K562 (cell line): Measurements from ENCODE around the gene VPS33A. TPM values are rescaled to one million over a fixed set of nuclear protein-coding genes. Genes with fewer than 3 reads are reported as not detected.

Source experiments
- ATAC-seq: fragments of 200-7000 bp; cut with Tn5 transposase; 3 replicates; pipeline ENCODE4 v1.9.1; 2020; ENCODE audit warnings: moderate library complexity
- BruUV-seq: library from RNA; stranded (reverse); fragments of 400-500 nt; replicated peaks from 2 replicates; lab custom pipeline; 2021; lab: Mats Ljungman, UMichigan
- CTCF ChIA-PET: fragments of 300-600 bp; formaldehyde crosslinking; extraction: SDS; loops from one replicate; lab custom pipeline; 2021; ENCODE audit warnings: low intra/inter-chr PET ratio; lab: Yijun Ruan, JAX
- POLR2A ChIA-PET: fragments of 300-600, 350-650 bp; sonication (Branson Sonifier 250); formaldehyde crosslinking; extraction: SDS; loops from one replicate; lab custom pipeline; 2021; ENCODE audit warnings: antibody characterized with exemption, inconsistent platforms; lab: Yijun Ruan, JAX
- DNase-seq, 4 experiments: peaks; one replicate each; pipeline versions ENCODE4 v3.0.0 to v3.0.0-alpha.2; 2011 to 2018; ENCODE audit warnings: low spot score in 3 of 4, mixed read lengths in 3 of 4; ENCODE audit errors: extremely low read depth in 1 of 4
- FAIRE-seq: peaks from 2 replicates; lab custom pipeline; 2011; peaks lifted over from hg19 to GRCh38; lab: Jason Lieb, UNC
- H2AFZ ChIP-seq: 2 replicates; pipeline ENCODE4 v1.6.0; 2011; ENCODE audit warnings: low read depth, low read length, control low read depth, inconsistent platforms
- H3K27ac ChIP-seq: fragments of 200-600 bp; 3 replicates; pipeline ENCODE4 v1.8.0; 2011; ENCODE audit warnings: low read depth, mild to moderate bottlenecking, control low read depth, inconsistent platforms, low read length, moderate library complexity, mixed read lengths; ENCODE audit errors: extremely low read depth
- H3K27me3 ChIP-seq, 2 experiments: fragments of 300-600 bp in 1 of 2; 2 replicates in 1 of 2; 3 replicates in 1 of 2; pipeline versions ENCODE4 v1.6.0 to v1.8.0; 2011; ENCODE audit warnings: inconsistent platforms in 2 of 2, low read length in 2 of 2, mild to moderate bottlenecking in 1 of 2, mixed read lengths in 1 of 2, moderate library complexity in 1 of 2; ENCODE audit not compliant: control insufficient read depth in 2 of 2, insufficient read depth in 2 of 2
- H3K36me3 ChIP-seq: fragments of 300-600 bp; 3 replicates; pipeline ENCODE4 v1.8.0; 2011; ENCODE audit warnings: mild to moderate bottlenecking, low read length, inconsistent platforms; ENCODE audit not compliant: control insufficient read depth, insufficient read depth
- H3K4me1 ChIP-seq, 2 experiments: fragments of 200-600 bp in 1 of 2; replicated peaks in 1 of 2; 2 replicates in 1 of 2; 3 replicates in 1 of 2; pipeline versions ENCODE4 v1.5.1 to v1.8.0; 2011; ENCODE audit warnings: inconsistent platforms in 2 of 2, low read length in 2 of 2, mild to moderate bottlenecking in 1 of 2, mixed read lengths in 1 of 2, moderate library complexity in 1 of 2; ENCODE audit not compliant: control insufficient read depth in 2 of 2, insufficient read depth in 2 of 2
- H3K4me2 ChIP-seq: 2 replicates; pipeline ENCODE4 v1.6.1; 2011; ENCODE audit warnings: low read length, control low read depth, inconsistent platforms, mixed read lengths; ENCODE audit not compliant: insufficient read depth
- H3K4me3 ChIP-seq: fragments of 200-600 bp; sonication (generic), shearing (Covaris generic); 2 replicates; pipeline ENCODE4 v1.5.1; 2016; ENCODE audit warnings: control low read depth, inconsistent platforms
- H3K79me2 ChIP-seq: fragments of 200-600 bp; 3 replicates; pipeline ENCODE4 v1.8.0; 2011; ENCODE audit warnings: low read length, inconsistent platforms; ENCODE audit not compliant: control insufficient read depth, insufficient read depth
- H3K9ac ChIP-seq, 2 experiments: 2 replicates each; pipeline versions ENCODE4 v1.6.0 to v1.6.1; 2011; ENCODE audit warnings: low read depth in 2 of 2, low read length in 2 of 2, control low read depth in 1 of 2, inconsistent platforms in 1 of 2, mild to moderate bottlenecking in 1 of 2, mixed read lengths in 1 of 2; ENCODE audit not compliant: insufficient read depth in 1 of 2
- H3K9me1 ChIP-seq: one replicate; pipeline ENCODE4 v1.6.0; 2011; ENCODE audit warnings: inconsistent platforms, mild to moderate bottlenecking, low read length, moderate library complexity; ENCODE audit not compliant: control insufficient read depth, insufficient read depth
- H3K9me3 ChIP-seq: replicated peaks from 2 replicates; pipeline ENCODE4 v1.5.1; 2011; ENCODE audit warnings: low read depth, low read length, inconsistent platforms; ENCODE audit not compliant: control insufficient read depth, insufficient read depth
- H4K20me1 ChIP-seq: replicated peaks from 2 replicates; pipeline ENCODE4 v1.6.1; 2011; ENCODE audit warnings: low read length, inconsistent platforms, mixed read lengths; ENCODE audit not compliant: control insufficient read depth, insufficient read depth
- ETS1 ChIP-seq: conservative IDR thresholded peaks from 2 replicates; pipeline ENCODE4 v1.6.1; 2011; ENCODE audit warnings: low read depth, mild to moderate bottlenecking, low read length; ENCODE audit not compliant: control insufficient read depth
- NR2C2 ChIP-seq, 2 experiments: fragments of 200-800 bp in 1 of 2; sonication (Bioruptor generic) in 1 of 2; sonication (generic) in 1 of 2; formaldehyde crosslinking in 1 of 2; IDR thresholded peaks; 2 replicates each; pipeline versions ENCODE4 v1.6.1 to v1.8.0; 2016 to 2022; ENCODE audit warnings: mild to moderate bottlenecking in 1 of 2, missing compliant biosample characterization in 1 of 2, missing genetic modification characterization in 1 of 2, missing genetic modification reagents in 1 of 2
- PATZ1 ChIP-seq: fragments of 250-450 bp; sonication (Bioruptor Pico); IDR thresholded peaks from 2 replicates; pipeline ENCODE4 v1.5.0; 2020; ENCODE audit warnings: mild to moderate bottlenecking, borderline replicate concordance
- PML ChIP-seq: IDR thresholded peaks from 2 replicates; pipeline ENCODE4 v1.6.1; 2012; ENCODE audit warnings: low read length, inconsistent platforms
- POLR2A ChIP-seq: fragments of 450-650 bp; conservative IDR thresholded peaks from 2 replicates; pipeline ENCODE4 v1.6.1; 2016
- POLR2AphosphoS5 ChIP-seq: IDR thresholded peaks from 2 replicates; pipeline ENCODE4 v1.6.1; 2011; ENCODE audit warnings: mild to moderate bottlenecking, low read depth, low read length, moderate library complexity; ENCODE audit not compliant: control insufficient read depth, insufficient read depth
- POLR2B ChIP-seq: fragments of 450-650 bp; IDR thresholded peaks from 2 replicates; pipeline ENCODE4 v1.6.1; 2018; ENCODE audit warnings: low read depth; ENCODE audit not compliant: partially characterized antibody
- POLR2G ChIP-seq: fragments of 200-400 bp; formaldehyde crosslinking; IDR thresholded peaks from 2 replicates; pipeline ENCODE4 v1.6.1; 2017; ENCODE audit warnings: low read depth, mild to moderate bottlenecking, antibody characterized with exemption, low read length, moderate library complexity
- SP1 ChIP-seq: sonication (generic); formaldehyde crosslinking; IDR thresholded peaks from 2 replicates; pipeline ENCODE4 v1.8.1; 2022; ENCODE audit warnings: mild to moderate bottlenecking, missing genetic modification reagents
- WGBS: fragments of 100-300 bp; shearing (Covaris generic); methylation state at CpG from one replicate; pipeline ENCODE4 v1.1.6; 2016; ENCODE audit warnings: low coverage, mixed read lengths; ENCODE audit not compliant: insufficient coverage; ENCODE audit errors: missing lambda C conversion rate; 5-methylcytosine and 5-hydroxymethylcytosine counted together
- in situ Hi-C: fragments of 300-500 bp; cut with MboI; formaldehyde crosslinking; loops from 4 replicates; pipeline ENCODE4 v1.15.0; 2018; ENCODE audit warnings: inconsistent platforms, mixed read lengths
- intact Hi-C: fragments of 100-400 bp; cut with micrococcal nuclease; formaldehyde crosslinking; loops from 2 replicates; pipeline ENCODE4 v1.14.2; 2022
- polyA plus RNA-seq, 8 experiments: library from polyadenylated mRNA; depleted of rRNA in 4 of 8; stranded (reverse) in 5 of 8; unstranded in 3 of 8; fragments of >200 nt; fragmentation: Nextera tagmentation in 2 of 8; fragmentation: Illumina TruSeq in 1 of 8; extraction: Ambion mirVana in 2 of 8; extraction: Trizol in 1 of 8; gene quantifications; 2 replicates each; pipeline versions ENCODE4 v1.2.1 to v1.2.3, GENCODE V29; 2011 to 2014; ENCODE audit warnings: inconsistent platforms in 1 of 8, missing spikeins in 1 of 8
- total RNA-seq, 7 experiments: library from RNA; depleted of rRNA in 6 of 7; stranded (reverse); fragments of >200 nt in 6 of 7; fragmentation: Illumina TruSeq in 2 of 7; extraction: Trizol in 2 of 7; gene quantifications; 2 replicates each; pipeline versions ENCODE4 v1.2.1 to v1.2.3, GENCODE V29; 2011 to 2021; ENCODE audit warnings: low replicate concordance in 1 of 7
- TF ChIP-seq, protein P1 (sequence below): fragments of 250-450 bp; sonication (Bioruptor Pico); IDR thresholded peaks from 2 replicates; pipeline ENCODE4 v1.5.0; 2021
- TF ChIP-seq, protein P2 (sequence below): sonication (generic); formaldehyde crosslinking; IDR thresholded peaks from 2 replicates; pipeline ENCODE4 v1.8.1; 2023; ENCODE audit warnings: mild to moderate bottlenecking, missing genetic modification reagents

VPS33A gene
- total and polyA plus RNA-seq, 9 of the 15 experiments (the other 6 are each of a cell fraction or from before 2014, with no cell fraction given) = 10.6 to 34.3 (median 25.3) TPM

DNA sequence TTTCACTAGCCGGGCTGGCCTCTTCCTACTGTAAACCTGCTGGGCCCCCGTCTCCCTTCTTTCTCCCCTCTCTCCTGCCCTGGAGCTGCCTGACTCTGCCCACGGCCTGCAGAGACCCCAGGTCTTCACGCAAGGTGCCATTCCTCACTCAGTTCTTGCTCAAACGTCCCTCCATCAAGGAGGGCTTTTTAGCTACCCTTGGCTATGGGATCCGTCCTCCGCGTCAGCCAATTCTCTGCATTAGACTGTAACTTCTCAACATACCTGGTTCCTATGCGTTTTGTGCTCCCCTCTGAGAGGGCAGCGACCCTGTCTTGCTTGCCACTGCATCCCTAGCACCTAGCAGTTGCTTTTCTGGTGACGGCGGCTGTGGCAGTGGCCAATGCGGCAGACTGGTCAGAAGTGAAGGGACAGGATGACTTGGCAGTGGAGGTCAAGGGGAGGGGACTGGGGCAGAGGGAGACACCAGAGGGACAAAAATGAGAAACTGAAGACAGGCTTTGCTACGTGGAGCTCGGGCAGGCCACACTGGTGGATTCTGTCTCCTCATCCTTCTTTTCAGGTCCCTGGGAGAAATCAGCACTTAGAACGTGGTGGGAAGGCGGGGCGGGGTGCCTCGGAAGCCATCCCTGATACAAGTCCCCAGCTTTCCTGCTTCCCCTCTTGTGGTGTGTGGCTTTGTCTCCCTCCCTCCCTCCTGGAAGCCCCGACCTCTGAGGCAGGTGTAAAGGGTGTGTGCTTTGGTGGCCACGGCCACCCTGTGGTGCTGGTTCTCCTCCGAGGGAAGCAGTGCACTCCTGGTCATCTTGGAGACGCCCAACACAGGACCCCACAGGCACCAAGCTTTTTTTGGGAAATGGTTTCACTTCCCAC lies 61.0 kb downstream of the VPS33A start:
- Histone ChIP-seq H3K9me3 (no peaks in the 10 kb centered on the region), H3K4me2 (peak overlapping the region; percentile 3; the same call in 1 of the 2 replicates), H2AFZ (no peak overlapping the region), H4K20me1 (no peaks in the 10 kb centered on the region; the same call in 1 of the 2 replicates), H3K79me2 (no peaks in the 10 kb centered on the region), H3K27me3 (no peaks in the 10 kb centered on the region), H3K9ac (peak overlapping the region in 1 of 2 experiments; percentile 77; a peak in 3 of 4 replicates), H3K4me3 (no peak overlapping the region), H3K4me1 (peaks cover 7 to 54% of the 10 kb centered on the region in 2 experiments; a peak in 3 of 5 replicates), H3K9me1 (no peaks in the 10 kb centered on the region), H3K27ac (no peak overlapping the region), H3K36me3 (peaks cover 31% of the 10 kb centered on the region)
- intact Hi-C loops = no loop called here
- BruUV-seq = no TSS peak
- POLR2A ChIA-PET = interaction anchor here (0.7 to 11.2 kb wide), 9 partner anchors 9 to 151 kb away, joined by 3 to 149 read pairs (median 4); partner anchors contain the start of gene DIABLO
- peak in 1 of 4 experiments; percentile 31 for DNase-seq
- in situ Hi-C loops = no loop called here
- WGBS = 62% methylated on average over 19 of the region's 23 CpGs
- CTCF ChIA-PET = no interaction called here
- ATAC-seq = peak; percentile 14
- peak; percentile 68 for FAIRE-seq
- TF ChIP-seq, protein P1, sequence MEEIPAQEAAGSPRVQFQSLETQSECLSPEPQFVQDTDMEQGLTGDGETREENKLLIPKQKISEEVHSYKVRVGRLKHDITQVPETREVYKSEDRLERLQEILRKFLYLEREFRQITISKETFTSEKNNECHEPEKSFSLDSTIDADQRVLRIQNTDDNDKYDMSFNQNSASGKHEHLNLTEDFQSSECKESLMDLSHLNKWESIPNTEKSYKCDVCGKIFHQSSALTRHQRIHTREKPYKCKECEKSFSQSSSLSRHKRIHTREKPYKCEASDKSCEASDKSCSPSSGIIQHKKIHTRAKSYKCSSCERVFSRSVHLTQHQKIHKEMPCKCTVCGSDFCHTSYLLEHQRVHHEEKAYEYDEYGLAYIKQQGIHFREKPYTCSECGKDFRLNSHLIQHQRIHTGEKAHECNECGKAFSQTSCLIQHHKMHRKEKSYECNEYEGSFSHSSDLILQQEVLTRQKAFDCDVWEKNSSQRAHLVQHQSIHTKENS = no peak
- TF ChIP-seq, protein P2, sequence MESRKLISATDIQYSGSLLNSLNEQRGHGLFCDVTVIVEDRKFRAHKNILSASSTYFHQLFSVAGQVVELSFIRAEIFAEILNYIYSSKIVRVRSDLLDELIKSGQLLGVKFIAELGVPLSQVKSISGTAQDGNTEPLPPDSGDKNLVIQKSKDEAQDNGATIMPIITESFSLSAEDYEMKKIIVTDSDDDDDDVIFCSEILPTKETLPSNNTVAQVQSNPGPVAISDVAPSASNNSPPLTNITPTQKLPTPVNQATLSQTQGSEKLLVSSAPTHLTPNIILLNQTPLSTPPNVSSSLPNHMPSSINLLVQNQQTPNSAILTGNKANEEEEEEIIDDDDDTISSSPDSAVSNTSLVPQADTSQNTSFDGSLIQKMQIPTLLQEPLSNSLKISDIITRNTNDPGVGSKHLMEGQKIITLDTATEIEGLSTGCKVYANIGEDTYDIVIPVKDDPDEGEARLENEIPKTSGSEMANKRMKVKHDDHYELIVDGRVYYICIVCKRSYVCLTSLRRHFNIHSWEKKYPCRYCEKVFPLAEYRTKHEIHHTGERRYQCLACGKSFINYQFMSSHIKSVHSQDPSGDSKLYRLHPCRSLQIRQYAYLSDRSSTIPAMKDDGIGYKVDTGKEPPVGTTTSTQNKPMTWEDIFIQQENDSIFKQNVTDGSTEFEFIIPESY (CRISPR knock-in tag) = peak; percentile 74
- 0 out of 2 replicates have a peak, but pooled peaks have one; percentile 30 for TF ChIP-seq ETS1
- TF ChIP-seq PML = peak; percentile 21; the same call in 1 of the 2 replicates
- no peak for TF ChIP-seq PATZ1 (CRISPR knock-in tag)
- 0 out of 2 replicates have a peak, but pooled peaks have one; percentile 28 for TF ChIP-seq NR2C2 (CRISPR knock-in tag; IDR thresholded peaks at IDR 0.05)
- TF ChIP-seq NR2C2 (tag; IDR thresholded peaks at IDR 0.05) = no peak
- TF ChIP-seq POLR2B = peak; percentile 42
- TF ChIP-seq POLR2A = peak; percentile 39; the same call in 1 of the 2 replicates
- peak; percentile 35; the same call in 1 of the 2 replicates for TF ChIP-seq POLR2G
- 0 out of 2 replicates have a peak, but pooled peaks have one; percentile 33 for TF ChIP-seq SP1 (CRISPR knock-in tag)
- no peak for TF ChIP-seq POLR2AphosphoS5
